ENCODE data around the gene MCCC1. TPM values are rescaled to one million over a fixed set of nuclear protein-coding genes. Genes with fewer than 3 reads are reported as not detected.

Gene MCCC1
- 6.6 and 7.9 TPM in 2 replicates for total RNA-seq

GRCh38 chr3:183099026-183099837 lies at the start of gene MCCC1:
MCCC1 (minus strand) TSS chr3:183099496; CDS start chr3:183099440, 56 bp downstream.

GRCh38 chr3:182980204-182981037 lies 118.9 kb downstream of the MCCC1 start, which contains the start of gene DCUN1D1:
DCUN1D1 (minus strand) TSS chr3:182980538; CDS start chr3:182980489, 49 bp downstream.

Other genes with a start within 250 kb of the MCCC1 start
- 17.5 and 19.0 TPM in 2 replicates for gene DCUN1D1, start 119.0 kb downstream of the MCCC1 start, total RNA-seq
- 1.3 and 1.9 TPM in 2 replicates for gene LAMP3, start 63.2 kb upstream of the MCCC1 start, total RNA-seq
- gene B3GNT5, start 153.8 kb upstream of the MCCC1 start, total RNA-seq, result 27.2 and 35.4 TPM in 2 replicates

Measured in hair follicular keratinocyte (primary cell).